ENCODE measurements around the gene ITGB8.

ITGB8 gene

DNA sequence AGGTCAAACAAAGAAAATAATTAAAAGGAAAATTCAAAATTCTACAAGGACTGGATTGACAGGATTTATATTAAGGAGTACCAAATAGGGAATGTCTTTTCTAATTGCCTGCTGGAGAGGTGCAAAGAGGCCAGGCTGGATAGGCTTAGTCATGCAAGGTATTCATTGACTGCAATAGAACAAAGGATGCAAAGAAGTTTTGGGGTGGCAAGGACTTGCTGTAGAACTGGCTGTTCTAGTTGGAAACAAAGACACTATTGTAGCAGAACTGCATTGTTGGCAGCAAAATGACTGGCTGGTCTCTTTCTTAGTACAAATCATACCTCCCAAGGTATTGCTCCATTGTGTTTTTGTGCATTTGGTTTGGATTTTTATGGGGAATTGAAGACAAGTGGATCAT lies 10.1 kb downstream of the ITGB8 start:
- no peak for DNase-seq (ENCODE audit: low spot score)

DNA sequence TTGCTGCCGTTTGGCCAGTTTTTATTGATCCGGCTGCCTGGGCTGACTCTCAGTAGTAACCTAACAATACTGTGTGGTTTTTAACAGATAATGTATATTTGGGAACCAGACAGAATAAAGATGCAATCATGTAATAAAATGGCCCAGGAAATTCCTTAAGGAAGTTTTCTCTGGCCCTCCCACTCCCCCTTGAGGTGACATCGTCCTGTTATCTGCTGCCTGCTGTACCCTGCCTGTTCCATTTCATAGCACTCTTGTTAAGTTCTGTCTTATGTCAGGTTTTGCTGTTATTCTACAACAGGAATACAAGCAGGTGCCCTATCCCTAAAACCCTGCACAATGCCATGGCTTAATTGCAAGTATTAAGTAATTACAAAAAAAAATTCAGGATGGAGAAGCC lies 12.5 kb downstream of the ITGB8 start:
- DNase-seq (ENCODE audit: low spot score): no peak

DNA sequence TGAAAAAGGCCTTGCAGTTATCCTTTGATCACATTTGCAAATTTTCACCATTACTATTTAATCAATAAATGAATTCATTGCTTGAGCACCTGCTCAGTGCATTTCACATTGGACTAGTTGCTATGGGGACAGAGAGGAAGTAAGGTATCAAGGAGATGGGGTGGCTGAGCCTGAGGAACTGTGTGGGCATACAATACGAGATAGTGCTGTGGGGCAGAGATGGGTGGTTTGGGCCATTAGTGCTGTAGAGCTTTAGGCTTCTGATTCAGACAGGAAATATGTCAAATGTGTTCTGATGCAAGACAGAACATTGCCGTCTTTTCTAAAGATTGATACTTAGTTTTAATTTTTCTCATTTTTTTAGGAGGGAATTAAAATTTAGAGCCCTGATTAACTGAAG lies 13.2 kb downstream of the ITGB8 start:
- DNase-seq (ENCODE audit: low spot score): no peak

DNA sequence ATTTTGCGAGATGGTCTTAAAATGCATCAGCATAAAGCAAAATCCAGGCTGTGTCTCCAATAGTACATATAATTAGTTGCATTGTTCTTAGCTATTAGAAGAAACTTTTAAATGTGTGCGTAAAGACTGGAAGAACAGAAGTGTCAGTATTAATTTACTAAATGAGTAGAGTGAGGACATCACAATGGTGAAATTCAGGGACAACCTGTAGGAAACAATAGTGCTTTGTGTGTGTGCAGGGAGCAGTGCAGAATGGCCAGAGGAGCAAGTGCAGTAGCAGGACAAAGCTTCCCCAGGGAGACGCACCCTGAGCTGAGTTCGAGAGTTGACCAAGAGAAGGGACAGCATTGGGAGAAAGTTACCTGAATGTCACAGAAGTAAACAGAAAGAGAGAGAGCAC lies 13.7 kb downstream of the ITGB8 start:
- no peak for DNase-seq (ENCODE audit: low spot score)

DNA sequence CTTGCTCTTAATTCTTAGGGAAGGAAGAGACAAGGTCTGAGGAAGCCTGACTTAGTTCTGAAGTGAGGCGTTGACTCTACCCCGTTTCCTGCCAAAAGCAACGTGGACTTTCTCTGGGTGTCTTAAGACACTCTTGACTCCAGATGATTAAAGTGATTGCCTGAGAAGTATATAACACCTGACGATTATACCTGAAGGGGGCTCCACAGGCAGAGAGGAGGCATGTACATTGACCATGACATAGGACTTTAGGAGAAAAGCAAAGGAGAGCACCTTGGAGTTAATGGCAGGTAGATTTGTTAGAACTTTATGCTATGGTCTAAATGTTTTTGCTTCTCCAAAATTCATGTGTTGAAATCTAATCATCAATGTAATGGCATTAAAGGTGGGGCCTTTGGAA lies 15.9 kb downstream of the ITGB8 start:
- no peak for DNase-seq (ENCODE audit: low spot score)

DNA sequence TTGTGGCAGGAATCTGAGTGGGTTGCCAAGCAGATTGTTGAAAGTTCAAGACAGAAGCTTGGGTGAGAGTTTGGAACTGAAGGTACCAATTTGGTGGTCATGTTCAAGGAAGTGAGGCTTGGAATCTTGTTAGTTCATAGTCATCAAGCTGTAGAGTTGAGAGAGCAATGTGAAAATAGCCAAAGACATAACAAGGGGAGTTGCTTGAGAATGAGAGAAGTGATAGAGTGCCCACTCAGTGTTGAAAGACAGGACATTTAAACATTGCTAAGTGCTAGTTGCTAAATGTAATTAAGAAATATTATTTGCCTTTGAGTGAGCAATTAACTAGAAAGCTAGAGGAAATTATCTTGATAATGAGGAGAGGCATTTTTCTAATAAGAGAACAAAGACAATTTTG lies 17.0 kb downstream of the ITGB8 start:
- no peak for DNase-seq (ENCODE audit: low spot score)

DNA sequence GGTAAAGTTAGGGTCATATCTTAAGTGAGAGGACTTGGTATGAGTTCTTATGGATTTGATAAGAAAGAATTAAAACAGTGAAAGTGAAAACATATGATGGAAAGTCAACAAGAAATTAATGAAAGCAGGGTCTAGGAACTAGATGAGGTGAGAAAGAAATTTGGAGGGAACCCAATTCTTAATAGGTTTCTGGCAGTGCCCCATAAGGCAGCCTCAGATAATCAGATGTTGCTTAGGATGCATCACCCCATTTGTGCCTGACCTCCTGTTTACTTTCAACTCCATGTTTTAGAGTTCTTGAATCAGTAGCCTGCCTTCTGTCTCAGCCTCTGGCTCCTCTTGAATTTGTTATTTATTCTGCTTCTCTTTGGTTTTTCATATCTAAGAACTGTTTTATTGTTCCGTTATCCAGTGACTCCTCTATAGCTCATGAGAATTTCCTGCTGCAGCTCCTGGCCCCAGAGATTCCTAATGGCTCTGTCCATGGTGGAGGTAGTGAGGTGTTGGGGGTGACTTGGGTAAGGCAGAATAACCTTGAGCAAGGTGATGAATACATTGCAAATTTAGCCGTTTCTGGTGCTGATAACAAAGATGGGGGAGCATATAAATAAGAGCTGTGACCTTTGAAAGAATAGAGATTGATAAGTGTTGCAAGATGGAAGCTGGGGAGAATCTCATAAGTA lies 17.6 kb downstream of the ITGB8 start:
- DNase-seq (ENCODE audit: low spot score): no peak

DNA sequence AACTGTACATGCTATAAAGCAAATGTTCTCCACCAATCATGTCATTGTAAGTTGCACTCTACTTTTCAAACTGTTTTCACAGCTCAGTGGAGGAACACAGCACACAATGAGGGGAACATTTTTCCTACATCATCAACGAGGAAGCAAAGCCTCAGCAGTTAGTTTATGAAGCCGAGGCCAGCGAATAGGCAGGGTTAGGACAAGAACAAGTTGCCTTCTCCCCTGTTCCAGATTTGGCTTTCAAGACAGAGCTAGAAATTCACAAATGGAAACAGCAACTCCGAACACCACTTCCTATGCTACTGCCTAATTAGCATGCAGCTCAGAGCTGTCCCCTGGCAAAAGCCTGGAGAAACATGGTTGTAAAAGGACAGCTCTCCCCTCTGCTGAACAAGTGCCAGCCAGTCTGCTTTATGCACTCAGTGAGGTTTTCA lies 19.8 kb downstream of the ITGB8 start:
- no peak for DNase-seq (ENCODE audit: low spot score)

DNA sequence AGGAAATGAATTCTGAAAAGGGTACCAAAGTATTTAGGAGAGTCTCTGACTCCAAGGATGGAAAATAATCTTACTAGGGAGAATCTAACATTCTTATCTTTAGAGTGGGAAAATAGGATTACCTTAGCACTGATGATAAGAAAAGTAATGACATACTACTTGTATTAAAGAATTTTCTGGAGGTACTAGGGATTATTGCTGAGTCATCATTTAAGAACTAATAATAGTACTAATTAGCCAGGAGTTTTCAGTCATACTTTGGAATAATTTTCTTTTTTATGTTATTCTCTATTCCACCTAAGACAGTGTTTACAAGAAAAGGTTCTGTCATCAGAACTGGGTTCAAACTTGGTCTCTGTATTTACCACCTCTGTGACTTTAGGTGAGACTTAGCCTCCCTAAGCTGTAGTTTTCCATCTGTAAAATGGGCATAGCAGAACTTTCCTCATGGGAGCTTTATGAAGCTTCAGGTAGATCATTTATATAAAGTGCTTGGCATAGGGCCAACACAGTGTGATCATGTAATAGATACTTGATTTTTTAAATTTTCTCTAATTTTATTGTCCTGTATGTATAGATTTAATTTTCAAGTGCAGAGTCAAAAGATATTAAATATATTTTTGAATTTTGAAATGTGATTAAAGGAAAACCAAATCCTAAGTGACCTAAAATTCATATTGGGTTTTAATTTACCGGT lies 20.4 kb downstream of the ITGB8 start:
- no peak for DNase-seq (ENCODE audit: low spot score)

DNA sequence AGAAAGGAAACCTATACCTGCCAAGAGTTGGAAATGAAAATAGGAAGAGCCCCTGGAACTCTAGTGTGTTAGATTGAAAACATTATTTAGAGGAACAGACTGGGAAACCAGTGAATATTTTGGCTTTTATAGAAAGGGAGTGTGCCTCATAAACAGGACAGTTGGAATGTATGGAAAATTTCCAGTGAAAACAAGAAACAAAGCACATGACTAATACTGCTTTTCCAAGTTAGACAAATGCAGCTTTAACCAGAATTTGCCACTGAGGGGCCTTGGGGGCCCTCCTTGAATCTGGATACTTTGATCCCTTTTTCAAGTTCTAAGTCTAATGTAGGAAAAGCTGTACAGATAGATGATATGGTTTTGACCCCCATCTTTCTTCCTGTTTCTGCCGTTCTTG lies 21.2 kb downstream of the ITGB8 start:
- no peak for DNase-seq (ENCODE audit: low spot score)

DNA sequence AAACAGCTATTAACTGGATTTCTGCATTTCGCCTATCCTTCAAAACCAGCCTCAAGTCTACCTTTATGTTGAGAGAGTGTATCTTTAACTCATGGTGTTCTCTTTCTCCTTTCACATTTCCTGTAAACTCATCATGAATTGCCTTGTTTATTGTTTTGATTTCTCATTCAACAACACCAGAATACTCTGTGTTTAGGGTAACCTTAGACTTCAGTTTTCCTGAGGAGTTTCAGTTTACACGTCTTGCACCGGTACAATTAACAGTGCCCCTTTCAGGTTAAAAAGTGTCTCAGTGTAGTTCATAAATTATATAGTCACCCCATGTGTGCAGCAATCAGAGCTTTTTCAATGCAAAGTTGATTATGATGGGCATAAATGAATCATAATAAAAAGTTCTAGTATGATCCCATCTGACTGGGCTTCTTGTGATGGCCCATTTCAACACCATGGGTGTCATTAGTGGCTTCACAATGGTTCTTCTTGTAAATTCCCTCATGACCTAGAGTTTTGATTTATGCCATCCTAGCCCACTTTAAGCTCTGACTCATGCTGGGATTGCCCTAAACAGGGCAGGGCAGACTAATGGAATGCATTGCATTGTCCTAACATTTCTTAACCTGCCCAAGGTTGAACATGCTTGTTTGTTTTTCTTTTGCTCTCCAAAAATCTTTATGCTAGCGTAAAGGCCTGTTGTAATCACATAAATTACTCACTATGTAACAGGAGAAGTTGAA lies 22.0 kb downstream of the ITGB8 start:
- DNase-seq (ENCODE audit: low spot score): no peak

DNA sequence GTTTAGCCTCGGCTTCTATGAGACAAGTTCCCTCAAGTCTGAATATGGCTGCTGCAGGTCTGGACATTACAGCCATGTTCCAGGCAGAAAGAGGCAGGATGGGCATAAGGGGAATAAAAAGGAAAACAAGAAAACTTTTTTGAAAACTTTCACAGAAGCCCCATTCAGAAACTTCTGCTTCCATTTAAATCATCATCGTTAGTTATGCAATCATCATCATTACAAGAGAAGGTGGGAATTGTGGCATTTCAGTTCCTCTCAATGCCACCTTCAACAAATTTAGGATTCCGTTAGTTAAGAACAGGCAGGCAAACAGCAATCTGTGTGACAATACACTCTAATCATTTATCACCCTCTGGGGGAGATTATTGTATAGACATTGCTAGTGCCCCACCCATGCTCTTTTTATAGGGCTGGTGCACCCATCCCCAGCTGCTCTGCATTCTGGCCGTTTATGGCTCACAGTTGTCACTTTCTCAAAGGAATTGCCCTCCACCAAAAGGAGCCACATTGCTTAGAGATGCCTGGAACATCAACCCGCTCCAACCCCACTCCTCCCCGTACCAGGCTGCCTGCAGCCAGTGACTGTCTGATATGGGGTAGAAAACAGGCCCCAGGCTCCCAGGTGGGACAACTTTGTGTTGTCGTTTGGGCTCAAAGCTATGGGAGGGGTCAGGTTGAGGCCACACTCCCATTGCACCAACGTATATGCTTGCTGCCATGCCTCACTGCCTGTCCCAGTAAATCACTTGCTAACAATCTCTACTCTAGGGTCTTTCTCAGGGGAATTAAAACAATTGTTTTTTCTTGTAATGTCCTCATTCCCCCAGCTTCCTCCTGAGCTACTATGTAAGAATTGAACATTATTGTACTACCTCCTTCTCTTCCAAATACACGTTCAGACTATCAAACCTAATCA lies 24.2 kb downstream of the ITGB8 start:
- no peak for DNase-seq (ENCODE audit: low spot score)

DNA sequence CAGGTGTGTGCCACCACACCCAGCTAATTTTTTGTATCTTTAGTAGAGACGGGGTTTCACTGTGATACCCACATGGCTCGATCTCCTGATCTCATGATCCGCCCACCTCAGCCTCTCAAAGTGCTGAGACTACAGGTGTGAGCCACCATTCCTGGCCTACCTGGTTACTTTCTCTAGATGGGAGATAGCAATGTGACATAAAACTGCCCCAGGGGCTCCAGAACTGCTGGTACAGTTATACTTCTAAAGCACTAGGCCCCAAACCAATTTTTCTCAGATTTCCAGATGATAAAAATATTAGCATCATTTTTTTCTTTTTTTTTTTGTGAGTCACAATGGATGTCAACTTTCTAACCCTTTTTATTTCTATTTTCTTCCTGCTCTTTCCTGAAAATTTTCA lies 27.4 kb downstream of the ITGB8 start:
- no peak for DNase-seq (ENCODE audit: low spot score)

DNA sequence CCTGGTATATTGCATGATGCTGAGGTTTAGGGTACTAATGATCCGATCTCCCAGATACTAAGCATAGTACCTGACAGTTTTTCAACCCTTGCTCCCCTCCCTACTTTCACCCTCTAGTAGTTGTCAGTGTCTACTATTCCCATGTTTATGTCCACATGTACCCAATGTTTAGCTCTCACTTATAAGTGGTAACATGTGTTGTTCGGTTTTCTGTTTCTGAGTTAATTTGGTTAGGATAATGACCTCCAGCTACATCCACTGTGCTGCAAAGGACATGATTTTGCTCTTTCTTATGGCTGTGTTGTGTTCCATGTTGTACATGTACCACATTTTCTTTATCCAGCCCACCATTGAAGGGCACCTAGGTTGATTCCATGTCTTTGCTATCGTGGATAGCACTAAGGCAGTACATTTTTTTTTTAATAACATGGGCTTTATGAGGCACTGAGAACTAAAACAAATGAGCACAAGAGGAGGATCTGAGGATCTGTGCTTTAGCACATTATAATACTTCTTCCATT lies 28.1 kb downstream of the ITGB8 start:
- no peak for DNase-seq (ENCODE audit: low spot score)

DNA sequence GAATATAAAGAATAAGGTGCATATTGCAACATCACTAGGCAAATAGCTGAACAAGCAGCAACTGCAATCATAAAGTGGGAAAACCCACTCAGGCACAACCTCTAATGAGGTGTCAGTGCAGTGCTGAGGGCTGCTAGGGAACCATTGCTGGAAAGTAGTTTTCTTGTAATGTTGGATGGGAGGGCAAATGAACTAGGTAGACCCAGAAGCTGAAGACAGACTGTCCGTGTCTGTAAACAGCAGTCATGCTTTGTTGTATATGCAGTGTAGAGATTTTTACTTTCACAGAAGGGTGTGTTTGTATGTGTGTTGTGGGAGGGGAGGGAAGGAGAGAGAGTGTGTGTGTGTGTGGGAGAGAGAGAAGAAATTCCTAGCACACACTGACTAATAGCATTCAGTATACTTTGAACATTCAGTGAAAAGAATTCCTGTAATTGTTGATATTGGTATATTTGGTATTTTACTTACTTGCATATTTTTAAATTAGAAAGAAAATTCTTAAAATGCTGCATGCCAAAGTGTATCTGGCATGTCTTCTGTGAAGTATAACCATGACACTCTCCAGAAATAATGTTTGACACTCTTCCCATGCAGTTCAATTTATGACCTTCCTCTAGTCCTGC lies 28.8 kb downstream of the ITGB8 start:
- no peak for DNase-seq (ENCODE audit: low spot score)

DNA sequence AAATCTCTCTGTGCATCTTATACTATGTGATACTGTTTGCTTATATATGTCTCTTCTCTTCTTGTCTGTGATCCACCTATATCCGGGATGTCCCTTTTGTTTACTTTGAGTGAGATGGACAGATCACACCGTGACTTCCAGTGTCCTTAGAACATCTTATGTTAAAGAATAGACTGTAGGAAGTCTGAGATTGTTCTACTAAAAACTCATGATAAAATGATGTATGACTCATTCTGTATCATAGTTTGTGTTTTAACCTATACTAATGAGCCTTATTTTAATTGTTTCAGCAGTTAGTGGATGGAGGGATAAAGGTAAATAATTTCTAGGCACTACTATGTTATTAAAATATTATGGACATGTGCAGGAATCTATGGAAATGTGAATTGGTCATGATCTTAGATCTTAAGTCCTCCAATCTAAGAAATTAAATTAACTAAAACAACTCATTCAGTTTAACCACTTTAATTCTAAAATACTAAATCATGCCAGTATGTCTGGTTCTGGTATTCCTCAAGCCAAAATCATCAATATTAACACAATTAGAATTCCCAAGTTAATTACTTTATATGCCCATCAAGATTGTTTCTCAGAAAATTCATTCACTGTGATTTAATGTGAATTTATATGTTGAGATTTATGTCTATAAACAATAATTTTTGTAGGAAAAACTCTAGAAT lies 32.0 kb downstream of the ITGB8 start:
- no peak for DNase-seq (ENCODE audit: low spot score)

DNA sequence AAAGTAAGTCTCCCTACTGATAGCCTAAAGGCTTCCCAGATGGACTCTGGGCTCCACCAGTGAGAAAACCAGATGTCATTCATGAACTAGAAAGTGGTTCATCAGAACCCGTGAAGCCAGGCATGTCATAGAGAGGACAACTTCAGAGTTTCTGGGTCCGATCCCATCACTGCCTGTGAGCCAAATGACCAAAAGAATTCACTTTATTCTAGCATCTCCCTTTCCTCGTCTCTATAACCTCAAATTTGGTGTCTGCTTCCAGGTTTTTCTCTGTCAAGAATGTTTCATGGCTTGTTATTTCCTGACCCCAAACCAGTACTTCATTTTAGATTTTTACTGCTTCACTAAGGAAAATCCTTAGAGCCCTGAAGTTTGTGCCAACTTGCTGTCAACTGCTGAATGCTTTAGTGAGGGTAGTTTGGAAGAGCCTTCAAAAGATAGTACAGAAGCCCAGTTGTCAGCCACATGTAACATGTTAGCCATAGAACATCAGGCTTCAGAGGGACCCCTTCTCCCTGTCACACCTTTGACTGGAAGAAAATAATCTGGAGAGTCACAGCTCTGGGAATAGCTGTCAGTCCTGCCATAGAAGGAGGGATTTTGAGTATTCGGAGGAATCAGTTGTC lies 34.0 kb downstream of the ITGB8 start:
- no peak for DNase-seq (ENCODE audit: low spot score)

DNA sequence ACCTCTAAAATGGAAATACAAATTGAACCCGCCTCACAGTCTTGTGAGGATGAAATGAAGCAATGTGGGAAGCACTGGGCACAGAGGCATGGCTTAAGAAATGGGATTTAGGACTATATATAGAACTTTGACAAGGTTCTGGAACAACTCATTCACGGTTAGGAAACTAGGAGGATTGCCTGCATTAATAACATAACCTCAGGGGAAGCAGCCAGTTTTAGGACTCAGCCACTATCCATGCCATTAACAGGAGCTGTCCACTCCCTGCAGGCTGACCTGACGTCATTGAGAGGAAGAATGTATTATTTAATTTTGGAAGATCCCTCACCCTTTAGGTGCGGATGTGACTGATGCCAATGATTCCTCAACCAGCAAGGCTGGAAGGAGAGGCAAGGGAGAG lies 34.8 kb downstream of the ITGB8 start:
- DNase-seq (ENCODE audit: low spot score): no peak

DNA sequence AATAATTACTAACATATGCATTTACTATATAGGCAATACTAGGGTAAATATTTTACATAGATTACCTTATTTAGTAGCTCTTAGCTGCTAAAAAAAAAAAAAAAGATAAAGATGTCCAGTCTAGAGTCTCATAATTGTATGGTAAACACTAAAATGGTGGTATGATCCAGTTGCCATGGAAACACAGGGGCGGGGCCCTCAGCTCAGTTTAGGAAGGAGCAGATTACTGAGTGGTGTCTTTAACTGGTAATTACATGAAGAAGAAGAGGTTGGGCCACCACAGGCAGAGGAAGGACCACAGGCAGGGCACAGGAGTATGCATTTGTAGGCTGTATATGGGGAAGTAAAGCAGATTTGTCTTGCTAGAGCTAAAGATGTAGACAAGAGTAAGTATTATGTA lies 43.7 kb downstream of the ITGB8 start:
- no peak for DNase-seq (ENCODE audit: low spot score)

DNA sequence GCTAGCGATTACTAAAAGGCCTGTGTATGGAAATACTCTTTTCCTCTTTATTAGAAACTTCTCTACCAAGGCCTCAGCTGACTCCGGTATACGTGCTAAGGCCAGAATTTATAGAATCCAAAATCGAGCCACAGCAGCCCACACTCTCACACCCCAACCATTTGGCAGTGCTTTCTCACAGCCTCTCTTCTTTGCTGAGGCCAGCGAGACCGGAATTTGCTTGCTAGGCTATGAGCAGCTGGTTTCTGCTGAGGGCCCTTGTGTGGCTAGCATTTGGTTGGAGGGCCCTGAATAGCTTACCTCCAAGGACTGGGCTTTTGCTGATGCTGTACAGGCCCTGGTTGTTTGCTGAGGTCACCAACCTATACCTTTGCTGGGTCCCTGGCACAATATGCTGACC lies 46.1 kb downstream of the ITGB8 start:
- no peak for DNase-seq (ENCODE audit: low spot score)
